H1 (cell line): ENCODE measurements around the gene C1orf50. TPM values are rescaled to one million over a fixed set of nuclear protein-coding genes. Genes with fewer than 3 reads are reported as not detected.
A peak's percentile ranks its signal among the peaks of the same experiment; 100 is the strongest.

Source experiments
- CTCF ChIA-PET: fragments of 300-600 bp; sonication (Branson Sonifier 250); formaldehyde crosslinking; loops from one replicate; lab custom pipeline; 2021; ENCODE audit not compliant: partially characterized antibody; lab: Charles Lee
- POLR2A ChIA-PET: fragments of 300-600 bp; sonication (Branson Sonifier 250); formaldehyde crosslinking; loops from one replicate; lab custom pipeline; 2021; ENCODE audit warnings: inconsistent platforms; ENCODE audit not compliant: partially characterized antibody; lab: Charles Lee
- DNase-seq, 2 experiments: peaks; one replicate each; pipeline versions ENCODE4 v3.0.0 to v3.0.0-alpha.2; 2010 to 2022; ENCODE audit warnings: low spot score in 2 of 2, low read depth in 1 of 2, mixed read lengths in 1 of 2
- FAIRE-seq: peaks from 2 replicates; lab custom pipeline; 2011; peaks lifted over from hg19 to GRCh38; lab: Jason Lieb, UNC
- H2AFZ ChIP-seq: 2 replicates; pipeline ENCODE4 v1.8.1; 2012; ENCODE audit warnings: low read length, inconsistent platforms
- H2AK5ac ChIP-seq: 2 replicates; pipeline ENCODE4 v1.6.1; 2013; ENCODE audit warnings: low read depth, low read length
- H2BK120ac ChIP-seq: replicated peaks from 2 replicates; pipeline ENCODE3; 2013; ENCODE audit warnings: low read depth, low read length, inconsistent platforms
- H2BK12ac ChIP-seq: 2 replicates; pipeline ENCODE4 v1.6.1; 2013; ENCODE audit warnings: low read depth, low read length
- H2BK15ac ChIP-seq: 2 replicates; pipeline ENCODE4 v1.6.1; 2013; ENCODE audit warnings: low read length
- H2BK20ac ChIP-seq: 2 replicates; pipeline ENCODE4 v1.6.1; 2013; ENCODE audit warnings: low read length
- H2BK5ac ChIP-seq: 2 replicates; pipeline ENCODE4 v1.6.1; 2013; ENCODE audit warnings: low read depth, low read length
- H3K14ac ChIP-seq: 2 replicates; pipeline ENCODE4 v1.6.1; 2013; ENCODE audit warnings: inconsistent platforms; ENCODE audit not compliant: insufficient read length
- H3K18ac ChIP-seq: 2 replicates; pipeline ENCODE4 v1.6.1; 2013; ENCODE audit warnings: low read length; ENCODE audit errors: extremely low read depth
- H3K23ac ChIP-seq: 2 replicates; pipeline ENCODE4 v1.6.1; 2013; ENCODE audit warnings: inconsistent platforms; ENCODE audit not compliant: insufficient read length
- H3K23me2 ChIP-seq: 2 replicates; pipeline ENCODE4 v1.6.1; 2013; ENCODE audit warnings: low read depth, low read length
- H3K27ac ChIP-seq: 2 replicates; pipeline ENCODE4 v1.6.1; 2011; ENCODE audit warnings: low read depth, low read length, inconsistent platforms
- H3K27me3 ChIP-seq, 4 experiments: replicated peaks in 1 of 4; 1 replicate in 1 of 4; 2 replicates in 3 of 4; pipeline versions ENCODE4 v1.6.1 to v1.8.1; 2011 to 2013; ENCODE audit warnings: low read length in 3 of 4, mild to moderate bottlenecking in 3 of 4, inconsistent platforms in 2 of 4, mixed read lengths in 2 of 4, moderate library complexity in 1 of 4; ENCODE audit not compliant: control insufficient read depth in 3 of 4, insufficient read depth in 3 of 4; ENCODE audit errors: extremely low read depth in 1 of 4
- H3K36me3 ChIP-seq, 4 experiments: 2 replicates each; pipeline versions ENCODE4 v1.6.1 to v1.8.1; 2011 to 2013; ENCODE audit warnings: mild to moderate bottlenecking in 4 of 4, low read length in 3 of 4, moderate library complexity in 2 of 4, control low read depth in 1 of 4, inconsistent platforms in 1 of 4; ENCODE audit not compliant: insufficient read depth in 4 of 4, control insufficient read depth in 2 of 4
- H3K4ac ChIP-seq: replicated peaks from 2 replicates; pipeline ENCODE3; 2013; ENCODE audit warnings: low read length, low read depth, mixed read lengths, inconsistent platforms; ENCODE audit not compliant: insufficient read length
- H3K4me1 ChIP-seq, 4 experiments: replicated peaks in 1 of 4; 1 replicate in 1 of 4; 2 replicates in 3 of 4; pipeline versions ENCODE4 v1.6.1 to v1.8.1; 2011 to 2013; ENCODE audit warnings: low read length in 3 of 4, inconsistent platforms in 2 of 4, mixed read lengths in 1 of 4; ENCODE audit not compliant: insufficient read depth in 4 of 4, control insufficient read depth in 3 of 4
- H3K4me2 ChIP-seq, 2 experiments: 2 replicates each; pipeline versions ENCODE4 v1.6.1 to v1.8.1; 2011 to 2013; ENCODE audit warnings: low read depth in 2 of 2, low read length in 2 of 2, control low read depth in 1 of 2, inconsistent platforms in 1 of 2, mild to moderate bottlenecking in 1 of 2; ENCODE audit not compliant: insufficient read depth in 1 of 2
- H3K4me3 ChIP-seq, 4 experiments: fragments of 200-600, 300-600 bp in 1 of 4; sonication (generic), shearing (Covaris generic), sonication (Bioruptor Twin) in 1 of 4; 2 replicates each; pipeline versions ENCODE4 v1.5.1 to v1.8.1; 2011 to 2016; ENCODE audit warnings: low read length in 4 of 4, low read depth in 3 of 4, control low read depth in 2 of 4, inconsistent platforms in 2 of 4, mild to moderate bottlenecking in 2 of 4, mixed read lengths in 1 of 4, moderate library complexity in 1 of 4; ENCODE audit not compliant: insufficient read depth in 2 of 4; ENCODE audit errors: extremely low read depth in 1 of 4
- H3K56ac ChIP-seq: replicated peaks from 2 replicates; pipeline ENCODE3; 2013; ENCODE audit warnings: low read depth, mild to moderate bottlenecking, mixed read lengths, low read length, inconsistent platforms; ENCODE audit not compliant: insufficient read length
- H3K79me1 ChIP-seq: 2 replicates; pipeline ENCODE4 v1.6.1; 2013; ENCODE audit warnings: low read depth, low read length, control low read depth
- H3K79me2 ChIP-seq, 2 experiments: 2 replicates each; pipeline versions ENCODE4 v1.6.1 to v1.8.1; 2012 to 2013; ENCODE audit warnings: low read length in 2 of 2, mild to moderate bottlenecking in 2 of 2, inconsistent platforms in 1 of 2; ENCODE audit not compliant: insufficient read depth in 2 of 2, control insufficient read depth in 1 of 2
- H3K9ac ChIP-seq, 4 experiments: replicated peaks in 1 of 4; 1 replicate in 1 of 4; 2 replicates in 3 of 4; pipeline versions ENCODE4 v1.6.1 to v1.8.1; 2011 to 2013; ENCODE audit warnings: low read depth in 3 of 4, low read length in 3 of 4, control low read depth in 2 of 4, mild to moderate bottlenecking in 2 of 4, moderate library complexity in 2 of 4, inconsistent platforms in 1 of 4; ENCODE audit errors: extremely low read depth in 1 of 4
- H3K9me3 ChIP-seq, 2 experiments: 2 replicates each; pipeline versions ENCODE4 v1.6.1 to v1.8.1; 2012 to 2013; ENCODE audit warnings: mild to moderate bottlenecking in 2 of 2, moderate library complexity in 2 of 2, control low read depth in 1 of 2, inconsistent platforms in 1 of 2, low read depth in 1 of 2, low read length in 1 of 2, mixed read lengths in 1 of 2; ENCODE audit not compliant: insufficient read depth in 2 of 2
- H4K20me1 ChIP-seq, 2 experiments: replicated peaks in 1 of 2; 2 replicates each; pipeline versions ENCODE3 to v1.8.1; 2011 to 2013; ENCODE audit warnings: inconsistent platforms in 2 of 2, low read length in 2 of 2, mild to moderate bottlenecking in 1 of 2; ENCODE audit not compliant: insufficient read depth in 2 of 2, control insufficient read depth in 1 of 2
- H4K5ac ChIP-seq: 2 replicates; pipeline ENCODE4 v1.6.1; 2013; ENCODE audit warnings: low read length, low read depth, mixed read lengths, inconsistent platforms; ENCODE audit not compliant: insufficient read length
- H4K8ac ChIP-seq: 2 replicates; pipeline ENCODE4 v1.8.0; 2013; ENCODE audit warnings: mild to moderate bottlenecking, moderate library complexity, low read length, inconsistent platforms; ENCODE audit not compliant: insufficient read depth; ENCODE audit errors: extremely low read depth
- H4K91ac ChIP-seq: replicated peaks from 2 replicates; pipeline ENCODE3; 2013; ENCODE audit warnings: low read length, mixed read lengths, inconsistent platforms; ENCODE audit not compliant: insufficient read length
- RXRA ChIP-seq: IDR thresholded peaks from 2 replicates; pipeline ENCODE4 v1.6.1; 2011; ENCODE audit warnings: low read depth, mild to moderate bottlenecking, low read length, moderate library complexity; ENCODE audit not compliant: insufficient read depth
- TAF7 ChIP-seq: optimal IDR thresholded peaks from 2 replicates; pipeline ENCODE3; 2011; ENCODE audit warnings: low read depth, mild to moderate bottlenecking, inconsistent platforms, low read length, moderate library complexity, borderline replicate concordance
- WGBS, 2 experiments: shearing (Covaris generic) in 1 of 2; methylation state at CpG; one replicate each; pipeline versions ENCODE4 v1.1.6 to v1.1.7; 2013 to 2015; ENCODE audit warnings: low lambda C conversion rate in 2 of 2, mixed read lengths in 2 of 2, inconsistent platforms in 1 of 2, low coverage in 1 of 2, missing lambda C conversion rate in 1 of 2; ENCODE audit not compliant: insufficient replicate concordance in 2 of 2, insufficient coverage in 1 of 2, insufficient read length in 1 of 2; ENCODE audit errors: extremely low coverage in 1 of 2, missing lambda C conversion rate in 1 of 2; 5-methylcytosine and 5-hydroxymethylcytosine counted together
- polyA plus RNA-seq, 7 experiments: library from polyadenylated mRNA; depleted of rRNA in 3 of 7; stranded (reverse) in 5 of 7; unstranded in 2 of 7; fragments of >200 nt in 5 of 7; fragments of 200-250 nt in 2 of 7; gene quantifications; 1 replicate in 5 of 7; 2 replicates in 1 of 7; 4 replicates in 1 of 7; pipeline versions ENCODE4 v1.2.1 to v1.2.3, GENCODE V29; 2011 to 2013; ENCODE audit warnings: missing spikeins in 2 of 7, mixed read lengths in 2 of 7
- total RNA-seq: library from RNA; stranded (reverse); fragmentation: NEBNext Ultra II Directional; extraction: Animal tissue kit (Norgen Biotek cat#: 25700); gene quantifications from 2 replicates; pipeline ENCODE4 v1.2.1, GENCODE V29; 2021

C1orf50 gene
- total and polyA plus RNA-seq, 2 of the 8 experiments (the other 6 are each of a cell fraction or from before 2014, with no cell fraction given): 3.2 to 7.1 TPM

DNA sequence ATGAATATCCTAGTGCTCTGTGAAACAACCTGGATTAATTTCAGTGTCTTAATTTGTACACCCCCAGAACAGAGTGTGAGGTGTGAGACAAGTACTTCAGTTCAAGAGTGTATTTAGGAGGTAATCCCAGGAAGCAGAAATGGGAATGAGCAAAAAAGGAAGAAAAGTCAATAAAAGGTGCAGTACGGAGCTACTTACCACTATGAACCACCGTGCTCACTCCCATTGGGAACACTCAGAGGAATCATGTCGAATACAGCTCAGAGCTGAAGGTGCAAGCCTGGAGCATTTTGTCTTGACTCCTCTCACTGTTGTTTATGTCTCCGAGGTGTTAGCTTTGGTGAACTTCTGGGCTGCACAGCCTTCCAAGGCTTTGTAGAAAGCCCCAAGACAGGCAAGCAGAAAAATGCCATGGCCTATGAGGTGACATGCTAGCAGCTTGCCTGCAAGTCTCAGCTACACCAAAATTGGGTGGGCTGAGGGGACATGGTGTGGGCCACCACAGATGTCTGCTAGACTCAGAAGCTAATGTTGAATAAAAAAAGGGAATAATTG is 57.5 kb downstream of the C1orf50 start:
- Histone ChIP-seq H2AFZ (no peak overlapping the region), H4K91ac (no peak overlapping the region), H3K23me2 (no peaks in the 10 kb centered on the region), H3K4ac (no peak overlapping the region), H2BK5ac (no peak overlapping the region), H3K18ac (no peak overlapping the region), H3K4me1 (peaks cover 0 to 3% (median 1%) of the 10 kb centered on the region in 4 experiments; a peak in 1 of 7 replicates), H3K27ac (no peak overlapping the region), H3K79me1 (no peaks in the 10 kb centered on the region), H3K9me3 (no peaks in the 10 kb centered on the region), H3K36me3 (no peaks in the 10 kb centered on the region), H2AK5ac (no peak overlapping the region), H3K9ac (no peak overlapping the region), H4K8ac (no peak overlapping the region), H2BK12ac (no peak overlapping the region), H2BK20ac (no peak overlapping the region), H3K4me3 (no peak overlapping the region), H3K79me2 (no peaks in the 10 kb centered on the region), H3K23ac (no peak overlapping the region), H2BK15ac (no peak overlapping the region), H3K27me3 (no peaks in the 10 kb centered on the region), H3K56ac (no peak overlapping the region), H4K20me1 (no peaks in the 10 kb centered on the region), H4K5ac (no peak overlapping the region), H2BK120ac (no peak overlapping the region), H3K4me2 (no peak overlapping the region), H3K14ac (no peak overlapping the region)
- WGBS, 2 experiments: 82% methylated on average over 4 of the region's 4 CpGs; no CpG with 5 or more reads in 1 of the 2 experiments
- TF ChIP-seq RXRA (no peak), TAF7 (no peak)
- DNase-seq: peak in 1 of 2 experiments; percentile 33
- ChIA-PET CTCF (interaction anchor here (0.6 to 1.2 kb wide), 3 partner anchors 38 to 150 kb away, joined by 3 to 4 read pairs (median 3); no protein-coding TSS in a partner anchor), POLR2A (interaction anchor here (0.8 to 5.5 kb wide), 6 partner anchors 8 to 367 kb away, joined by 3 to 21 read pairs (median 3); partner anchors contain the start of genes ERMAP, SVBP and ZNF691)
- FAIRE-seq: no peak
